ENCODE results near the gene PCDHA4.
"Not testable (repeated sequence)": the region's sequence is repeated elsewhere in the genome, so short reads cannot be mapped to it uniquely, and the experiment has no call there.

GRCh38 chr5:140796072-140796717 lies 10.7 kb upstream of the PCDHA4 start:
- TF ChIP-seq CTCF, POLR2A (IDR thresholded peaks at IDR 0.05): not testable (repeated sequence)

Data from testis (tissue), 2 donors.